ENCODE data around the gene FAM13A.

DNA sequence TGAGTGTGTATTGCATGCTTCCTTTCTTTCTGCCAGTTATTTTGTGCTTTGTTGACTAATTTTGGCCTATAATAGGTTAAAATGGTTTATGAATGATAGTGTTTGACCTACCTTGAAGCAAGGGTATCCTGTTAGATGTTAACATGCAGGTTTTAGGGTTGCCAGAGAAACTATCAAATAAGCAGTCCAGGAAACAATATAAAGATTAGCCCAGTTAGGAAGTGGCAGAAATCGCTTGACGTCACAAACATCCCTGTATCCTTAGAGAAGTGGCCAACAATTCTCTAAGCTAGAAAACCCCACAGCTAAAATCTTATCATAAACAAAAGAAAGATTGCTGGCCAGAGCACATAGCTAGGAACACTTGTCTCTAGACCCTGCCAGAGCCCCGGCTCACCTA, 363.2 kb downstream of the FAM13A start:
- TF ChIP-seq, protein P1, sequence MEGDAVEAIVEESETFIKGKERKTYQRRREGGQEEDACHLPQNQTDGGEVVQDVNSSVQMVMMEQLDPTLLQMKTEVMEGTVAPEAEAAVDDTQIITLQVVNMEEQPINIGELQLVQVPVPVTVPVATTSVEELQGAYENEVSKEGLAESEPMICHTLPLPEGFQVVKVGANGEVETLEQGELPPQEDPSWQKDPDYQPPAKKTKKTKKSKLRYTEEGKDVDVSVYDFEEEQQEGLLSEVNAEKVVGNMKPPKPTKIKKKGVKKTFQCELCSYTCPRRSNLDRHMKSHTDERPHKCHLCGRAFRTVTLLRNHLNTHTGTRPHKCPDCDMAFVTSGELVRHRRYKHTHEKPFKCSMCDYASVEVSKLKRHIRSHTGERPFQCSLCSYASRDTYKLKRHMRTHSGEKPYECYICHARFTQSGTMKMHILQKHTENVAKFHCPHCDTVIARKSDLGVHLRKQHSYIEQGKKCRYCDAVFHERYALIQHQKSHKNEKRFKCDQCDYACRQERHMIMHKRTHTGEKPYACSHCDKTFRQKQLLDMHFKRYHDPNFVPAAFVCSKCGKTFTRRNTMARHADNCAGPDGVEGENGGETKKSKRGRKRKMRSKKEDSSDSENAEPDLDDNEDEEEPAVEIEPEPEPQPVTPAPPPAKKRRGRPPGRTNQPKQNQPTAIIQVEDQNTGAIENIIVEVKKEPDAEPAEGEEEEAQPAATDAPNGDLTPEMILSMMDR (IDR thresholded peaks at IDR 0.05), result no peak
- no peak for TF ChIP-seq EZH2 (IDR thresholded peaks at IDR 0.05; ENCODE audit: borderline replicate concordance, insufficient read depth, low read depth, low read length, poor library complexity, severe bottlenecking)
